ENCODE measurements around the gene KRT24. TPM values are rescaled to one million over a fixed set of nuclear protein-coding genes. Genes with fewer than 3 reads are reported as not detected.

Gene KRT24
- total RNA-seq, 2 experiments from 2014 or later = not detected

DNA sequence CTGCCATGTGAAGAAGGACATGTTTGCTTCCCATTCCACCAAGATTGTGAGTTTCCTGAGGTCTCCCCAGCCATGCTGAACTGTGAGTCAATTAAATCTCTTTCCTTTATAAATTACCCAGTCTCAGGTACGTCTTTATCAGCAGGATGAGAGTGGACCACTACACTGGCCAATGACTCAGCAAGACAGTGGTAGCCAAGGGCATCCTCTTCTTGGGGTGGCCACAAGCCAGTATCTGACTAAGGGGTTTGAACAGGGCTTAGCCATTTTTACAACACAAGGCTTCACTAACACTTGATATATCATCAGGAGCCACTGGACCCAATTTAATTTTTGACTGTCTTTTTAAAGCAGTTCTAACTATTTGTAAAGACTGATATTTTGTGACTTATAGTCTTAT lies 21.1 kb upstream of the KRT24 start:
- CTCF ChIA-PET = no interaction called here
- no peak overlapping the region for H3K27ac Mint-ChIP-seq
- POLR2A ChIA-PET = no interaction called here
- Histone ChIP-seq H3K27ac (ENCODE audit: low read depth in 1 of 2, low read length in 2 of 2) (no peak overlapping the region), H3K9me3 (ENCODE audit: control insufficient read depth in 1 of 2, insufficient read depth in 1 of 2, low read length in 2 of 2) (no peaks in the 10 kb centered on the region), H3K4me3 (ENCODE audit: low read length) (no peak overlapping the region), H3K4me1 (ENCODE audit: insufficient read depth, low read length) (no peaks in the 10 kb centered on the region), H3K27me3 (ENCODE audit: control insufficient read depth in 1 of 2, insufficient read depth in 2 of 2, low read length in 2 of 2) (peaks cover 0 to 7% of the 10 kb centered on the region in 2 experiments), H3K36me3 (ENCODE audit: insufficient read depth, low read length) (no peaks in the 10 kb centered on the region)
- no peak overlapping the region for H3K4me3 Mint-ChIP-seq
- TF ChIP-seq, protein P1, sequence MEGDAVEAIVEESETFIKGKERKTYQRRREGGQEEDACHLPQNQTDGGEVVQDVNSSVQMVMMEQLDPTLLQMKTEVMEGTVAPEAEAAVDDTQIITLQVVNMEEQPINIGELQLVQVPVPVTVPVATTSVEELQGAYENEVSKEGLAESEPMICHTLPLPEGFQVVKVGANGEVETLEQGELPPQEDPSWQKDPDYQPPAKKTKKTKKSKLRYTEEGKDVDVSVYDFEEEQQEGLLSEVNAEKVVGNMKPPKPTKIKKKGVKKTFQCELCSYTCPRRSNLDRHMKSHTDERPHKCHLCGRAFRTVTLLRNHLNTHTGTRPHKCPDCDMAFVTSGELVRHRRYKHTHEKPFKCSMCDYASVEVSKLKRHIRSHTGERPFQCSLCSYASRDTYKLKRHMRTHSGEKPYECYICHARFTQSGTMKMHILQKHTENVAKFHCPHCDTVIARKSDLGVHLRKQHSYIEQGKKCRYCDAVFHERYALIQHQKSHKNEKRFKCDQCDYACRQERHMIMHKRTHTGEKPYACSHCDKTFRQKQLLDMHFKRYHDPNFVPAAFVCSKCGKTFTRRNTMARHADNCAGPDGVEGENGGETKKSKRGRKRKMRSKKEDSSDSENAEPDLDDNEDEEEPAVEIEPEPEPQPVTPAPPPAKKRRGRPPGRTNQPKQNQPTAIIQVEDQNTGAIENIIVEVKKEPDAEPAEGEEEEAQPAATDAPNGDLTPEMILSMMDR (IDR thresholded peaks at IDR 0.05) = no peak
- H3K9me3 Mint-ChIP-seq = no peaks in the 10 kb centered on the region
- no peak for ATAC-seq (ENCODE audit: poor library complexity)
- intact Hi-C loops (cut with DNase I, micrococcal nuclease) = loop anchor here (1.0 to 10.0 kb wide), 4 partner anchors 104 to 367 kb away; partner anchors contain the start of gene CCR7 (in 1 of the 2)
- no peaks in the 10 kb centered on the region for H3K36me3 Mint-ChIP-seq (ENCODE audit: low read depth)
- H3K4me1 Mint-ChIP-seq (ENCODE audit: low read depth) = no peaks in the 10 kb centered on the region
- peaks cover 35% of the 10 kb centered on the region for H3K27me3 Mint-ChIP-seq
- DNase-seq = no peak

DNA sequence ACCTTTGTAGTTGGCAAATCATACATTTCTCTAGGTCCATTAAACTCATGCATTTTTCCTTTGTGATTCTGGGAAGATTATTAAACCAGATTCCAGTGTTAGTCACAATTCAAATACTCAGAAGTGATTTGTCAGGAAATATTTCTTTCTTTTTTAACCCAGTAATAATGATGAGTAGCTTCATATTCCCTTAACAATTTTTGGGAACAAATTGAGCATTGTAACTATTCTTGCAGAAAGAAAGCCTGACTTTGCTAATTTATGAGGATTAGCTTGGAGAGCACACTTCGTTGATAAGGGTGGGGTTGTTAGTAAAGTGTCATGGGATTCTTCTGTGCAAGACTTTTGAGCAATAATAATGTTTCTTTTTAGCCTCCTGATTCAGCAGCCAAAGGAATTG lies 18.7 kb upstream of the KRT24 start:
- ChIA-PET POLR2A (no interaction called here), CTCF (interaction anchor here (1.1 kb wide), 1 partner anchor 189 kb away, joined by 3 read pairs; no protein-coding TSS in a partner anchor)
- no peak for ATAC-seq (ENCODE audit: poor library complexity)
- no peak for DNase-seq
- Mint-ChIP-seq H3K4me3 (no peak overlapping the region), H3K9me3 (no peaks in the 10 kb centered on the region), H3K27ac (no peak overlapping the region), H3K36me3 (ENCODE audit: low read depth) (no peaks in the 10 kb centered on the region), H3K27me3 (peaks cover 40% of the 10 kb centered on the region), H3K4me1 (ENCODE audit: low read depth) (no peaks in the 10 kb centered on the region)
- no peaks in the 10 kb centered on the region for H3K9me3 ChIP-seq (ENCODE audit: control insufficient read depth in 1 of 2, insufficient read depth in 1 of 2, low read length in 2 of 2)
- H3K36me3 ChIP-seq (ENCODE audit: insufficient read depth, low read length) = no peaks in the 10 kb centered on the region
- intact Hi-C loops (cut with DNase I, micrococcal nuclease) = loop anchor here in 1 of 2 experiments (10.0 kb wide), 1 partner anchor 157 kb away; the partner anchor contains the start of gene CCR7
- no peak overlapping the region for H3K4me3 ChIP-seq (ENCODE audit: low read length)
- TF ChIP-seq, protein P1 (IDR thresholded peaks at IDR 0.05) = no peak
- no peaks in the 10 kb centered on the region for H3K4me1 ChIP-seq (ENCODE audit: insufficient read depth, low read length)
- H3K27me3 ChIP-seq (ENCODE audit: control insufficient read depth in 1 of 2, insufficient read depth in 2 of 2, low read length in 2 of 2) = peaks cover 0 to 7% of the 10 kb centered on the region in 2 experiments
- H3K27ac ChIP-seq (ENCODE audit: low read depth in 1 of 2, low read length in 2 of 2) = no peak overlapping the region

DNA sequence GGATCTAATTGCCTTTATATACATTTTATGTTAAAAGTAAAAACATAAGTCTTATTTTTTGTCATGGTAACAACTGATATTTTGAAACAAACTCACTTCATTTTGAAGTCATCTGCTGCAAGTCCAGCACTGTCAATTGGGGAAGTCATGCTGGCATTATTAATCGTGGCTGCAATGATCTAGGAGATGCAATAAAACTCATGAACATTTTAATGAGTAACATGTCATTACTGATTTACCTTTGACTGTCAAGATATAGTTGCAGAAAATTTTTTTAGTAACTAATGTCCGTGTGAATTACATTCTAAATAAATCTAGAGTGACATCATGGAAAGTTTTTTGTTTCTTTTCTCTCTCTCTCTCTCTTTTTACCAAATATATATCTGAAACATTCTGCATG lies 17.3 kb upstream of the KRT24 start:
- peaks cover 39% of the 10 kb centered on the region for H3K27me3 Mint-ChIP-seq
- H3K27me3 ChIP-seq (ENCODE audit: control insufficient read depth in 1 of 2, insufficient read depth in 2 of 2, low read length in 2 of 2) = peaks cover 0 to 7% of the 10 kb centered on the region in 2 experiments

More for the DNA sequence above, 17.3 kb upstream of the KRT24 start:
- intact Hi-C loops (cut with DNase I, micrococcal nuclease) = loop anchor here in 1 of 2 experiments (10.0 kb wide), 1 partner anchor 156 kb away; the partner anchor contains the start of gene CCR7
- no peak overlapping the region for H3K27ac ChIP-seq (ENCODE audit: low read depth in 1 of 2, low read length in 2 of 2)
- no peak overlapping the region for H3K4me3 Mint-ChIP-seq
- no peaks in the 10 kb centered on the region for H3K36me3 ChIP-seq (ENCODE audit: insufficient read depth, low read length)
- no peaks in the 10 kb centered on the region for H3K36me3 Mint-ChIP-seq (ENCODE audit: low read depth)
- no peak for ATAC-seq (ENCODE audit: poor library complexity)
- no peak overlapping the region for H3K4me3 ChIP-seq (ENCODE audit: low read length)
- H3K9me3 Mint-ChIP-seq = no peaks in the 10 kb centered on the region
- no peaks in the 10 kb centered on the region for H3K4me1 Mint-ChIP-seq (ENCODE audit: low read depth)
- ChIA-PET POLR2A (no interaction called here), CTCF (no interaction called here)
- H3K4me1 ChIP-seq (ENCODE audit: insufficient read depth, low read length) = no peaks in the 10 kb centered on the region
- TF ChIP-seq, protein P1 (IDR thresholded peaks at IDR 0.05) = no peak
- no peak overlapping the region for H3K27ac Mint-ChIP-seq
- no peaks in the 10 kb centered on the region for H3K9me3 ChIP-seq (ENCODE audit: control insufficient read depth in 1 of 2, insufficient read depth in 1 of 2, low read length in 2 of 2)
- DNase-seq = no peak
